AG08395 (cell line): ENCODE data around the gene ELMO2.
A peak's percentile ranks its signal among the peaks of the same experiment; 100 is the strongest.

Source experiments
- DNase-seq: peaks from one replicate; pipeline ENCODE4 v3.0.0; 2012; ENCODE audit warnings: mixed read lengths, low spot score

Gene ELMO2

DNA sequence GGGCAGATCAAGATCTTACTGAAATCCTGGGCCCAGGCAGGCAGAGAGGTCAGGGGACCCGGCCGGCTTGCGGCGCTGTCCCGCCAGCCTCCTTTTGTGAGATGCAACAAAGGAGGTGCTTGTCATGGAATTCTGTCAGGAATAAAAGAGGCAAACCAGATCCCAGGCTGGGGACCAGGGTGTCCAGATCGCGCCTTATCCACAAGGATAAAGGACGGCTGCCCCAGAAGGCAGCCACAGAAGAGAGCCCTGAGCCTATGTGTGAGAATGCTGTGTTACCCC, 55.5 kb downstream of the ELMO2 start:
- DNase-seq, result no peak

DNA sequence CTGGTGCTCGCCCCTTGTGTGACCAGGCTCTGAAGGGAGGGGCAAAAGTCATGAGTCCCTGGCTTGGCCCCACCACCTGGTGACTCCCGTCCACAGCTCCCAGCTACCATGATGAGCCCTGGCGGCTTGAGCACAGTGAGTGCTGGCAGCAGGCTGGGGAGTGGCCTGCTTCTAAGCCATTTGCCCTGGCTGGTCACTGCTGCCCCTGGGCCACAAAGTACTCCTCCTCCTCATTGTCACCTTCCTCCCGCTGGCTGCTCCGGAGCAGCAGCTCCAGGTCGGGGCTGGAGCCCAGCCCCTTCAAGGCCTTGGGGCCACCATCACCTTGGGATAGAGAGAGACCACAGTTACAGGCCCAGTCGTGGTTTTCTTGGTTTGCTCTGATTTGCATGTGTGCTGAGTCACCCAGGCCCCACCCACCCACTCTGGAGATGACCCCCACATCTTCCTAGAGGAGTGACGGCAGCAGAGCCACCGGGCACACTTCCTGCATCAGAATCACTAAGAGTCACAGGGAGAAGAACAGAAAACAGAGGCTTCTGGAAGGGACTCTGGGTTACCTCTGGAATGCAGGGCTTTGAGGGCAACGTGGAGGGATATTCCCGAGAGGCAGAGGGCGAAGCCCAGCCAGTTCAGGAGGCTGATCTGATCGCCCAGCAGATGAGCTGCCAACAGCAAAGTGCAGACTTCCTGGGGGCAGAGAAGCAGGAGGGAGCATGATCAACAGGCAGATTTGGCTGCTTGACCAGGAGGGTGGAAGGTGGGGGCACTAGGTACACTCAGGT, 56.0 kb downstream of the ELMO2 start:
- peak; percentile 86 for DNase-seq

DNA sequence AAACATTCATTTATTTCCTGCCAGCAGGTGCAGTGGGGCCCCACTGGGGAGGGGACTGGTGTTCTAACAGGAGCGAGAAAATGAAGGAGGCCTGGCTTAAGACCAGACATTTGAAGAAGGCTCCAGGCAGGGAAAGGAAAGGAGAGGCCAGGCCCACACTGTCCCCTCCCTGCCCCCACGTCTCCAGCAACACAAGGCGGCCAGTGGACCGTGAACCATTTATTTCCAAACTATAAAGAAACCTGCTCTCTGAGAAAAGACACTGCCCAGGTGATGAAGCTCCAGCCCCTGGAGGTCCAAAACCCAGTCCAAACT, 56.7 kb downstream of the ELMO2 start:
- DNase-seq, result no peak

DNA sequence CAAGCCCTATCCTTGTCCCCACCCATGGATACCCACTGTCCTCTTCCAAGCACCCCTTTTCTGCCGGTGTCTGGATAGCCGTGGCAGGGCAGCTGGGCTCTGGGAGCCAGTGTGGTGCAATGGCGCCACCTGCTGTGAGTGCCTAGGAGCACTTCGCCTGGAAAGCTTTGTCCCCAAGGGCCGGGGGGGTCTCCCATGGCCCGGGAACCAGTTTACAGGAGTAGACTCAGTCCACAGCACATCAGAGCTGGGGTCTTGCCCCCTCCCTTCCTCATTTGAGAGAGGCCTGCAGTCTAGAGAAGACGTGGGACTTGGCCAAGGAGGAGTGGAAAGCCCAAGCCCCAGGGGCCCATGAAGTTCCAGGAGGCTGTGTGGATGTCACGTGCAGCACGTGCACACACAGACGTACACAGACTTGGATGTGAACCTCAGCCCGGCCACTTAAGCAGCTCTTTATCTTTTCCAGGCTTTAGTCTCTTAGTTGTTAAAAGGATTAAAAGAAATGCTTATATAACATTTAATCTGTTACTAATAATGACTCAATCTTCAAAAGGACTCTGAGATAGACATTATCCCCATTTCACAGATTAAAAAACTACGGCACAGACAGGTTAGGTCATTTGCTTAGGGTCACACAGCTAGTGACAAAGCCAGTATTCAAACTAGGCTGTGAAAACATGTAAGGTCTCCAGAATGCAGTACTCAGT, 57.2 kb downstream of the ELMO2 start:
- peak; percentile 74 for DNase-seq

DNA sequence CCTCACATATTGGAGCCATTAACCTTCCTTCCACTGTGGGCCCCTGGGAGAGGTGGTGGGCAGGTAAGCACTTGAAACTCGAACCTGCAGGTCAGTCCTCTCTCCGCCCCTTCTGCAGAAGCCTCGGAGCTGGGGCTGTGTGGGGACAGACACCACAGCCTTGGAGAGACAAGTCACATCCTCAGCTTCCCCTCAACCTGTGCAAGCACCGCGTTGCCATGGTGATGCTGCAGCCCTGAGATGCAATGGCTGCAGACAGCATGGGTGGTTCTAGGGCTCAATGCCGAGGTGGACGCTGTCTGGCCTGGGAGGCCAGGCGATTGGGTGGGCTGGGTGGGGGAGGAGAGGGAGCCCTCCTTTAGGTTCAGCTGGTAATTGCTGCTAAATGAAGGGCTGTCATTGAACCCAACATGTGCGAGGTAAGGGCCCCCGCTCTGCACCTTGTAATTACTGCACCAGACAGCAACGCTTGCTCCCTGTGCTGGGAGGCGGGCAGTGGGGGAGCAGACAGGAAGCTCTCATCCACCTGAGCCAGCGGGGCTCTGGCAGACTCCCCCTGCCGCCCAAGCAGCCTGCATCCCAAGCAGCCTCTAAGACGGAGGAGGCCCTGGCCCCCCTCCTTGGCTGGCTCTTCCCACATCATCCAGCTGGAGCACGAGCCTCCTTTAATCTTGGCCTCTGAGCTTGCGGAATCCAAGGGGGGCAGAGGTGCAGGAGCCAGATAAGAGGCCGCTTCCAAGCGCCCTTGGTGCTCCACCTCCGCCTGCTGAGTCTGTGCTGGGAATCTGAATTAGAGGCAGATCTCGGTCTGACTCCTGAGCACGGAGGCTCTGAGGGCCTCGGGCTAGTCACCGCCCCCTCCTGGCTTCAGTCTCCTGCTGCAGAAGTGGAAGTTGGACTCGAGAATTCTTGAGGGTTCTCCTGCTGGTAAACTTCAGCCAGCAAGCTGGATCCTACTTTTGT, 58.3 kb downstream of the ELMO2 start:
- DNase-seq, result peak; percentile 54

DNA sequence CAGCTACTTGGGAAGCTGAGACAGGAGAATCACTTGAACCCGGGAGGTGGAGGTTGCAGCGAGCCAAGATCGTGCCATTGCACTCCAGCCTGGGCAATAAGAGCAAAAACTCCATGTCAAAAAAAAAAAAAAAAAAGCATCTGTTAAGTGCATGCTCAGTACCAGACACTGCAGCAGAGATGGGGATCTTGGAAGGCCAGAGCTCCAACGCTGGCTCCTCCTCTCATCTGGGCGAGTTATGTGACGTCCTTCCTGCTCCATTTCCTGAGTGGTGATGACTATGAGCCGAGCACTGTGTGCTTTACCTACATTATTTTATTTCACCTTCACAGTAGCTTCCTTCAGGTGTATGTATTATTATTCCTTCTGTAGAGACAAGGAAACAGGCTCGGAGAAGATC, 59.6 kb downstream of the ELMO2 start:
- DNase-seq, result no peak

DNA sequence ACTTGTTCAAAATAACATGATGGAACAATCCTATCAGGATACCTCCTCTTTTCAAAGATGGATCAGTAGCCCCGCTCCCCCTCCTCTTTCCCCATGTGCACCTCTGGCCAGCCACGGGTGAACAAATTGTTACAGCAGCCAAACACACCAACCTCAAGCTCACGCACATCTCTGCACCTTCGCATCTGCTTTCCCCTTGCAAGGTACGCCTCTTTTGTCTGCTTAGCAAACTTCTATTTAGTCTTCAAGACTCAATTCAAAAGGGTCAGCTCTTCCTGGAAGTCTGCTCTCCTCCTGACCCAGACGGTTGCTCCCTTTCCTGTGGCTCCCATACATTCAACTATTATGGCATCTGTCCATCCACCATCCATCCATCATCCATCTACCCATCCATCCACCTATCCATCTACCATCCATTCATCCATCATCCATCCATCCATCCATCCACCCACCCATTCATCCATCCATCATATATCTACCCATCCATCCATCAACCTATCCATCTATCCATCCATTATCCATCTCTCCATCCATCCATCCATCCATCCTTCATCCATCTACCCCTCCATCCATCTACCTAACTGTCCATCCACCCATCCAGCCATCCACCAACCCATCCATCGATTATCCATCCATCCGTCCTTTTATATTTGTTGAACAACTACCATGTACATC, 61.8 kb downstream of the ELMO2 start:
- no peak for DNase-seq

DNA sequence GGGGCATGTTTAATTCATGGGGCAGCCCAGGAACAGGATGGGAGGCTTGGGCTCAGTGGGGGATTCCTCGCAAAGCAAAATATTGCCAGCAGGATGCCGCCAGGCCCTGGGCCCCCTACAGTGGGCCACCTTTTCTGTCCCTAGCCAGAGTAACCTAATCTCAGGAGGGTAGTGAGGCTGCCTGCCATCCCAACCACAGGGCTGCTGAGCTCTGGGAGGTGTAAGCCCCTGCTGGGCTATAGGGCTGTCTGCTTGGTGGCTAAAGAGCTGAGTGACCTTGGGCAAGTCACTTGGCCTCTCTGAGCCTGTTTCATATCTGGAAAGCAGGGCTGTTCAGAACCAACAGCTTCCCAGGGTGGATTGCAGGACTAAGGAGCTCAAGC, 62.4 kb downstream of the ELMO2 start:
- no peak for DNase-seq

DNA sequence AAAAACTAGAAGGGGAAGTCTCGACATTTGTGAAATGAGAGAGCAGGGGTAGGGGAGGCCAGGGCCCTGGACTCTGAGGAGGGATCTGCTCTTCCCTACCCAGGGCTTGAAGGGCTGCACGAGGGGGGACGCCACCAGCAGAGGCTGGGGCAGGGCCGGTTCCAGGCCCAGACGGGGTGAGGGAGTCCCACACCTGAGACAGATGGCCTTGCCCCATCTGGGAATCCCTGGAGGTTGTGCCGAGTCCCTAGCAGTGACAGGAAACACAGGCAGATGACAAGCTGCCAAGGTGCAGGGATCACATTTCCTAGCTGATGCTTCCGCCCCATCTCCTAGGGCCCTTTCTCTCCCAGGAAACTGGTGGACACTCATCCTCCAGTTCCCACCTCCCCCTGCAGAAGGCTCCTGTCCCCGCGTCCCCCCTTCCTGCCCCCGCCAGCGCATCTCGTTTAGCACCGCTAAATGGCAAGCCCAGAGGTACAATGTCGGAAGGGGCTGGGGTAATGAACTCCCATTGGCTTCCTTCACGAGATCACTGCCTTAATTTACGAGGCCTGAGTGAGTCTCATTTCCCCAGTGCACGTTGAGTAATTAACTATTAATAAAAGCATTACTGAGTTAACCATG, 63.0 kb downstream of the ELMO2 start:
- DNase-seq, result no peak

DNA sequence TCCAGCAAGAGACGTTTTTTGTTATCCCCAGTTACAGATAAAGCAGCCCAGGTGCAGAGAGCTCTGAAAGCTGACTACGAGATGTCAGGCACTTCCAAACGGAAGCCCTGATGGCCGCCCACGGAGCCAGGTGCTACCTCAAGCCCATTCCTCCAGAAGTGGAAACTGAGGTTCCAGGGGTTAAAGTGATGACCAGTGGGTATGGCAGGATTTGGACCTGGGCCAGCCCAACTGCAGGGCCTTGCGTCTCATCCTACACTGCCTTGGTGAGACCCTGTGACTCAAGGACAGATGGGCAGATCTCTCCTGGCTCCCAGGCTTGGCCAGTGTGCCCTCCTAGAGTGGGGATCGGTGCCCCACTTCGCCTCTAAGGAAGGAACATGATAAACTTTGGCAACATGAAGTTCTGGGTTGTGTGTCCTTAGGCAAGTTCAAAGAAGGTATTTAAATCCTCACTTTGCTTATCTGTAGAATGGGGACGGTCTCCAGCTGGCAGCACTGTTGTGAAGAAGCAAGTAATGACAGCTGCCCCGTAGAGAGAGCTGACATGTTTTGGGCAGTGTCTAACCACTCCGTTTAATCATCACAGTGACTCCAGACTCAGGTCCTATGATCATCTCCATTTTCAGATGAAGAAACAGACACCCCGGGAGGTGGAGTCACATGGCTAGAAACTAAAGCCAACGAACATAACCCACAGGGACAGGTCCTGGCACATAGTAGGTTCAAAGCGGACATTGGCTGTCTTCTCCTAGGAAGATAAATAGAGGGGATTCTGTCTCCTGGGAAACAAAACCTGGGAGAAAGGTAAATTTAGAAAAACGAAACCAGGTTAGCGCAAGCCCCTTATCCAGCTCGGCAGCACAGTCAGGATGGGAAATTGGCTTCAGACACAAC, 63.7 kb downstream of the ELMO2 start:
- DNase-seq, result no peak

DNA sequence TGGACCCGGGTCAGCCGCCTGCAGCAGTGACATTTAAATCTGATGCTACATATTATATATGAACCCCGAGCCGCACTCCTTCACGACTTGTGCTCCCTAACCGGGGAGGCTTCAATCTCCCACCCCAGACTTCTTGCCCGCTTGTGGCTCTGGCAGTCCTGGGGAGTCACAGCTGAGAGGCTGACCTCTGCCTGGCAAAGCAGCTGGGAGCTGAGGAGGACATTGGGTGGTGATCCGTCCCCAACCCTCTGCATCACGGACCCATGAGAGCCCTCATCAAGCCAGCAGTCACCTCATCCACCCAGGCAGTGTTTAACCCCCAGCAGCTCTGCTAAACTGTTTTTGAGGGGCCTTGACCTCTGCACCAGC, 64.4 kb downstream of the ELMO2 start:
- no peak for DNase-seq

DNA sequence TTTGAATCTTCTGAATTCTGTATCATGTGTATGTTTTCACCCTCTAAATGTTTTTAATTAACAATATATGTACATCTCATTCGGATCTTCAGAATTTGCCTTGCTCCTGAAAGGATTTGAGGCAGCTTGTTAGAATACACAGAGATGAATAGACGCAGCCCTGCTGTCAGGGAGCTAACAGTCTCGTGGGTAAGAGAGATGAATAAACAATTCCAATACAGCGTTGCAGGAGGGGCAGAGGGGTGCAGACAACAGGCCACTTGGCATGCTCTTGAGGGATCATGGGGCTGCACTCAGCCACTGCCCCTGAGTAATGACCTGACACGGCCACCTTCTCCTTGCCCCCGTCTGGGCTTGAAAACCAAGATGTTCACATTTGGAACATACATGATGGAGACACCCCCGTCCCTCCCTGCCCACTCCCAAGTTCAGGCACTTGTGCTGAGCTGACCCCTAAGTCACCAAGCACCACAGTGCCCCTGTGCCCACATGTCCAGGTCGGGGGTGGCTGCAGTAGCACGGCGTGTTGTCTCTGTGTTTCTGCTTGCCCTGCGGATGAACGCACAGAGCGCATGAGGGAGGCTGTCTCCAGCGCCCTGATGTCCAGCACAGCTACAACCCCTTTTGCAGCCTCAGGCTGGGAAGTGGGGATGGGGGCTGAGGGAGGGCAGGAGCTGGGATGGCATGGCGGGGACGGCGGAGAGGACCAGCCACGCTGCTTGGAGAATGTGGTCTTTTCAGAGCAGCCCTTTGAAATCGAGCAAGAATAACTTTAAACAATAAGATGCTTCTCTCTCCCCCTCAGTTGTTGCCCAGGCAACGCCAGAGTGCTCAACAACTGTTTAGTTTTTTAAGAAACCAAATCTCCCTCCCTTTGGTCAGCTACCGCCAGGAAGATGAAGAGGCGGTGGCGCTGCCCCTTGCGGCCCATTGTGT, 65.1 kb downstream of the ELMO2 start:
- DNase-seq, result no peak

DNA sequence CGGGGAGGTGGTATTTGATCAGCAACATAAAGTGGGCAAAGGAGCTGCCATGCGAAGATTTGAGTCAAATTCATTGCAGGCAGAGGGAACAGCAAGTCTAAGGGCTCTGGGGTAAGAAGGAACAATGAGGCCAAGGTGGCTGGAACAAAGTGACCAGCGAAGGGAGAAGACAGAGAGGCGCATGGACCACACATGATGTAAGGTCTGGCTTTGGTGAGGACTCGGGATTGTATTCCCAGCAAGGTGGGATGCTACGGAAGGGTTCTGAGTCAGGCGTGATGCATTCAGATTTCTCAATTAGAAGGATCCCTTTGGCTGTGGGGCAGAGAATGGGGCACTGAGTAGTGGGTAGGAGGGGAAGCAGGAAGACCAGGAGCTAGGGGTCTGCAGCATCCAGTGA, 67.4 kb downstream of the ELMO2 start:
- no peak for DNase-seq

DNA sequence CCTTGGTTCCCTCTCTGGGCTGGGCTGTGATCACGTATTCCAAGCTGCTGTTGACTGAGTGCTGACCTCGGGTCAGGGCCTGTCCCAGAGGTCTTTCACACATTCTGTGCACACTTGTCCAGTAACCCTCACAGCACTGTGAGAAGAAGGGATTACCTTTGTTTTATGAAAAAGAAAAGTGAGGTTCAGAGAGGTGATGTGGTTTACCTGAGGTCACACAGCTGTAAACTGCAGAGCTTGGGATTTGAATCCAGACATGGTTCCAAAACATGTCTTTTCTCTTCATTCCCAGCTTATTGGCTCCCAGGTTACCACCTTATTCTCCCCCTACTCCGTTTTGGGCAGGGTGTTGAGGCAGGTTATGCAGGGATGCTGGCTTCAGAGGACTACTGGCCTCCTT, 69.7 kb downstream of the ELMO2 start:
- DNase-seq, result no peak

DNA sequence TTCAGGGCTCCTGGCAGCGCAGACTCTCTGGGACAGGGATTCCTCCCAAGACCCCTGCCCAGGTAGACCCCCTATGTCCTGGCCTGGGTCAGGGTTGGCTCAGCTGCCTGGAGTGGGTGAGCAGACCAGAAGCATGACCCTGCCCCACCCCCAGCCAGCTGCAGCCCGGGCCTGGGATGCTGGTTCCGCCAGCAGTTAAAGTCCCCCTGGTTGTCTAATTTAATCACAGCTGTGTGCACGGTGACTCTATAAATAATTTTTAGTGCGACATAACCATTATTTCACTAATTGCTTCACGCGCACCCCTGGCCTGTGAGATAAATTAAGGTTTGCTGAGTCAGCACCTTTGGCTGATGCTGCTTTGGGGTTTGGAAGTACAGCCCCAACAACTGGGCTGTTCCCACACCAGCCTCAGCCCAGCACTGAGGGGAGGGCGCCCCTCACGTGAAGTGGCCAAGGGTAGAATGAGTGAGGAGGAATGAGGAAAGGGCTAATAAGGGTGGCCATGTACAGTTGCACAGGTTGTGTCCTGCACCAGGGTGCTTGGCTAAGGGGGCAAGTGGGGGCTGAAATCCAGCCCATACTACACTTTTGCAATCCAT, 72.0 kb downstream of the ELMO2 start:
- DNase-seq, result no peak

DNA sequence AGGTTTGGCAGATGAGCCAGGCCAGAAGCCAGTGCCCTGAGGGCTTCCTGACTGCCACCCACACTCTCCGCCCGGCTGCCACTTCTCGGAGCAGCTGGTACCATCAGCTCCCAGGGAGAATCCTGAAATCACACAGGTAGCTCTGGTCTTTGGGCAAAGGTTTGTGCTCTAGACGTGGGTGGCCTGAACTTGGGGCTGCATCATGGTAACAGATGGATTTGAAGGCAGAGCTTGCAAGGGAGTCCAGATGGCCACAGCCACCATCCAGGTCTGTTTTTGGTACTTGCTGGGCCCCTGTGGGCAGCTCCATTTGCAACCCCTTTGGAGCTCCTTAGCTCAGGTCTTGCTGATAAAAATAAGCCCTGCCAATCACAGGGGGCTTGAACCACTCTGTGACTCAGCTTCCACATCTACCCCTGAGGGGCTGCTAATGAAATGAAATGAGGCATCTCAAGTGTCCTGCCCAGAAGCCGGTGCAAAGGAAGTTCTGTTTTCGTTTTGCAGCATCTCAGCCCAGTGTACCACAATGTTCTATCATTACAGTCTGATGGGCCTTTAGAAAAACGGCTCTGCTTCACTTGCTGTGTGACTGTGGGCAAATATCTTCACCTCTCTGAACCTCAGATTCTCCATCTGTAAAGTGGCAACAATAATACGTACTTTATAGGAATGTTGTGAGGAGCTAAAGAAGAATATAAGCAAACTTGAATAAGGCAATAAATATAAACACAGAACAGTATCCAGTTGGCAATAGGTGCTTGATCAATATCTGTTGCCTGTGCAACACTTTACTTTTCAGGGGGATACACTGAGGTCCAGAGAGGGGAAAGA, 73.0 kb downstream of the ELMO2 start:
- DNase-seq, result no peak

DNA sequence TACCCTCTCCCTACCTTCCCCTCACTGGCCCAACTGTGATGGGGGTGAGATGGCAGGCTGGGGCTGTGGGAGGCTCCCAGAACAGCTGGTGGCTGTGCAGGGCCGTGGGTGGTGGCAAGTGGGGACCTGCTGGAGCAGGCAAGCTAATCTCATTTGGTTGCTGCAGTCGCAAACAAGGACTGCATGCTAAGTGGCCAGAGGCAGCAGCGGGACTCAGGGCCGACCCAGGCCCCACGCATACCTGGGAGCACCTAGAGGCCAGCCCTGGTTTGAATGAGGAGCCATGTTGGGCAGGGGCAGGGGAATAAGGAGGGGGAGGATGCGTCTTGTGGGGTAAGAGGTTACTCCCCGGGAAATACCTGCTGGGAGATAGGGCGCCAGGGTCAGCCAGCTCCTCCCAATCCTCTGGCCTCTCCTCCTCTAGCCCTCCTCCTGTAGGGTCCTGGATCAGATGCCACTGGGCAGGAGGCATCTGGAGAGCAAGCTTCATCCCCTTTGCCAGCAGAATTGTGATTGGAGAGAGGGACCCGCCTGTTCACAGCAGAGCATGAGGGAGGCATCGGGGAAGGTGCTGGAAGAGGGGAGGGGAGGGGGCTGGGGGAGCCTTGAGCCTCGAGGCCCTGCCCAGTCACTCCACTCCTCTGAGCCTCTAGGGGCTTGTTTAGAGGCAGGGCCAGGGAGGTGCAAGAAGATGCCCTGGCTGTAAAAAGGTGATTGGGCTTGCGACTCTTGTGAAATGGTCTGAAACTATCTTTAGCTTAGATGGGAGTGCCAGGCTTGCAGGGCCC, 73.8 kb downstream of the ELMO2 start:
- DNase-seq, result no peak
